HepG2 (cell line): ENCODE data around the gene TOB1. TPM values are rescaled to one million over a fixed set of nuclear protein-coding genes. Genes with fewer than 3 reads are reported as not detected.

ENCODE experiments used
- ESRRA ChIP-seq: sonication (generic); formaldehyde crosslinking; IDR thresholded peaks from 2 replicates; pipeline ENCODE4 v1.5.1; 2020; ENCODE audit warnings: mild to moderate bottlenecking, low read depth, missing genetic modification reagents
- FOXO1 ChIP-seq: sonication (generic); formaldehyde crosslinking; IDR thresholded peaks from 2 replicates; pipeline ENCODE4 v1.4.0; 2020; ENCODE audit warnings: missing genetic modification reagents
- JUN ChIP-seq: sonication (generic); formaldehyde crosslinking; IDR thresholded peaks from 2 replicates; pipeline ENCODE4 v1.4.0; 2020; ENCODE audit warnings: mild to moderate bottlenecking, missing genetic modification reagents
- NFE2 ChIP-seq: sonication (generic); formaldehyde crosslinking; IDR thresholded peaks from 2 replicates; pipeline ENCODE4 v1.4.0; 2020; ENCODE audit warnings: missing genetic modification reagents
- SMAD3 ChIP-seq: sonication (generic); formaldehyde crosslinking; IDR thresholded peaks from 2 replicates; pipeline ENCODE4 v1.4.0; 2020; ENCODE audit warnings: missing genetic modification reagents
- SNAPC2 ChIP-seq: sonication (generic); formaldehyde crosslinking; IDR thresholded peaks from 2 replicates; pipeline ENCODE4 v1.8.1; 2022; ENCODE audit warnings: mild to moderate bottlenecking, missing genetic modification reagents
- THYN1 ChIP-seq: sonication (generic); formaldehyde crosslinking; IDR thresholded peaks from 2 replicates; pipeline ENCODE4 v1.8.1; 2023; ENCODE audit warnings: low read depth, mild to moderate bottlenecking, moderate library complexity, missing genetic modification reagents, borderline replicate concordance
- TOPORS ChIP-seq: sonication (generic); formaldehyde crosslinking; IDR thresholded peaks from 2 replicates; pipeline ENCODE4 v1.8.0; 2023; ENCODE audit warnings: mild to moderate bottlenecking, missing genetic modification reagents
- ZBTB3 ChIP-seq: sonication (generic); formaldehyde crosslinking; IDR thresholded peaks from 2 replicates; pipeline ENCODE4 v1.4.0; 2020; ENCODE audit warnings: low read depth, mild to moderate bottlenecking, moderate library complexity, missing genetic modification reagents, borderline replicate concordance
- ZNF296 ChIP-seq: sonication (generic); formaldehyde crosslinking; conservative IDR thresholded peaks from 2 replicates; pipeline ENCODE4 v1.5.0; 2020; ENCODE audit warnings: mild to moderate bottlenecking, missing genetic modification reagents
- ZNF660 ChIP-seq: sonication (generic); formaldehyde crosslinking; IDR thresholded peaks from 2 replicates; pipeline ENCODE4 v1.5.1; 2020; ENCODE audit warnings: mild to moderate bottlenecking, low read depth, missing genetic modification reagents, borderline replicate concordance
- ZNF670 ChIP-seq: sonication (generic); formaldehyde crosslinking; IDR thresholded peaks from 2 replicates; pipeline ENCODE4 v1.8.0; 2022; ENCODE audit warnings: mild to moderate bottlenecking, missing genetic modification reagents, borderline replicate concordance
- ZNF709 ChIP-seq: sonication (generic); formaldehyde crosslinking; IDR thresholded peaks from 2 replicates; pipeline ENCODE4 v1.5.0; 2020; ENCODE audit warnings: mild to moderate bottlenecking, missing genetic modification reagents
- ZNF879 ChIP-seq: sonication (generic); formaldehyde crosslinking; IDR thresholded peaks from 2 replicates; pipeline ENCODE4 v1.8.1; 2023; ENCODE audit warnings: missing genetic modification reagents
- ZZZ3 ChIP-seq: sonication (generic); formaldehyde crosslinking; IDR thresholded peaks from 2 replicates; pipeline ENCODE4 v1.4.0; 2020; ENCODE audit warnings: missing genetic modification reagents, mild to moderate bottlenecking, borderline replicate concordance
- polyA plus RNA-seq, 8 experiments: library from polyadenylated mRNA; depleted of rRNA in 3 of 8; stranded (reverse) in 7 of 8; unstranded in 1 of 8; fragments of >200 nt; fragmentation: Illumina TruSeq in 4 of 8; extraction: Trizol in 4 of 8; gene quantifications; 2 replicates each; pipeline versions ENCODE4 v1.2.1 to v1.2.3, GENCODE V29; 2011 to 2016; ENCODE audit warnings: low read depth in 4 of 8, missing spikeins in 1 of 8, mixed read lengths in 1 of 8; ENCODE audit not compliant: insufficient read depth in 1 of 8
- total RNA-seq, 5 experiments: library from RNA; depleted of rRNA; stranded (reverse); fragments of >200 nt; fragmentation: Illumina TruSeq; extraction: Trizol; gene quantifications; 2 replicates each; pipeline ENCODE4 v1.2.3, GENCODE V29; 2016; ENCODE audit warnings: low read depth in 1 of 5
- TF ChIP-seq, protein P1 (sequence below): sonication (generic); formaldehyde crosslinking; IDR thresholded peaks from 2 replicates; pipeline ENCODE4 v1.8.1; 2023; ENCODE audit warnings: missing genetic modification reagents, inconsistent platforms, borderline replicate concordance
- TF ChIP-seq, protein P2 (sequence below): sonication (generic); formaldehyde crosslinking; IDR thresholded peaks from 2 replicates; pipeline ENCODE4 v1.4.0; 2020; ENCODE audit warnings: missing genetic modification reagents, mild to moderate bottlenecking, borderline replicate concordance
- TF ChIP-seq, protein P3 (sequence below): sonication (generic); formaldehyde crosslinking; IDR thresholded peaks from 2 replicates; pipeline ENCODE4 v1.4.0; 2020; ENCODE audit warnings: low read depth, mild to moderate bottlenecking, missing genetic modification reagents
- TF ChIP-seq, protein P4 (sequence below): sonication (generic); formaldehyde crosslinking; IDR thresholded peaks from 2 replicates; pipeline ENCODE4 v1.4.0; 2020; ENCODE audit warnings: missing genetic modification reagents
- TF ChIP-seq, protein P5 (sequence below): sonication (generic); formaldehyde crosslinking; conservative IDR thresholded peaks from 2 replicates; pipeline ENCODE4 v1.4.0; 2020; ENCODE audit warnings: missing genetic modification reagents

Gene TOB1
- total and polyA plus RNA-seq, 2 of the 13 experiments (the other 11 are each of a cell fraction or from before 2014, with no cell fraction given), result 21.9 to 57.7 TPM

DNA sequence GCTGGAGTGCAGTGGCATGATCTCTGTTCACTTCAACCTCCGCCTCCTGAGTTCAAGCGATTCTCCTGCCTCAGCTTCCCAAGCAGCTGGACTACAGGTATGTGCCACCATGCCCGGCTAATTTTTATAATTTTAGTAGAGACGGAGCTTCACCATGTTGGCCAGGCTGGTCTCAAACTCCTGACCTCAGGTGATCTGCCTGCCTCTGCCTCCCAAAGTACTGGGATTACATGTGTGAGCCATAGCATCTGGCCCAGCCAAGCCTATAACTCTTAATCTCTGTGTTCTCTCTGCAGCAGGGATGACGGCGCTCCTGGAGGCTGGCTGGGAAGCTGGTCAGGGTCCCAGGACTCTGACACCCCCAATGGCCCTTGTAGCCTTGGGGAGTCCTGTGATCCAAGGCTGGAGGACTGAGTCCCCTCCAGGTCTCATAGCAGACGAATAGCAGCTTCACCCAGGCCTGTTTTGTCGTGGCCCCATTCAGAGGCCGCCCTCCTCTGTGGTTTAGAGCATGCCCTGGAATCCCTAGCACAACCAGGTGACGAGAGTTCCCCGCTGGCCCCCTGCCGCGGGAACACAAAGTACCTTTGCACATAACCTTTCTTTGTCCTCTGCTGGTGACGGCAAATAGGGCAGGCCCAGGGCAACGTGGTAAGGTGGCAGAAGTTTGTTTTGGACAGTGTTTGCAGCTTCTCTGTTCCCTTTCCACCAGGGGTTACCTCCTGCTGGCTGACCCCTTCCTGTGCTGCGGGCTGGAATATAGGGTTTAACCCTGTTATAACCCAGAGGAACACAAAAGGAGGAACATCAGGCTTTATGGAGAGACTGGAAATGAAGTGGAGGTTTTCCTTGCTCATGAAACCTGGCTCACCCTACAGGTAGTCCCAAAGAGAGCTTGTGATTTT is 43.0 kb upstream of the TOB1 start (continued):
- peak; percentile 99 for TF ChIP-seq ESRRA (CRISPR knock-in tag)
- peak; percentile 79; the same call in 1 of the 2 replicates for TF ChIP-seq SMAD3 (CRISPR knock-in tag)
- peak; percentile 54 for TF ChIP-seq JUN (CRISPR knock-in tag)
- no peak for TF ChIP-seq ZNF879 (CRISPR knock-in tag)
- TF ChIP-seq, protein P1, sequence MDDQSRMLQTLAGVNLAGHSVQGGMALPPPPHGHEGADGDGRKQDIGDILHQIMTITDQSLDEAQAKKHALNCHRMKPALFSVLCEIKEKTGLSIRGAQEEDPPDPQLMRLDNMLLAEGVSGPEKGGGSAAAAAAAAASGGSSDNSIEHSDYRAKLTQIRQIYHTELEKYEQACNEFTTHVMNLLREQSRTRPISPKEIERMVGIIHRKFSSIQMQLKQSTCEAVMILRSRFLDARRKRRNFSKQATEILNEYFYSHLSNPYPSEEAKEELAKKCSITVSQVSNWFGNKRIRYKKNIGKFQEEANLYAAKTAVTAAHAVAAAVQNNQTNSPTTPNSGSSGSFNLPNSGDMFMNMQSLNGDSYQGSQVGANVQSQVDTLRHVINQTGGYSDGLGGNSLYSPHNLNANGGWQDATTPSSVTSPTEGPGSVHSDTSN (CRISPR knock-in tag), result no peak
- TF ChIP-seq ZBTB3, result peak; percentile 34
- TF ChIP-seq, protein P2, sequence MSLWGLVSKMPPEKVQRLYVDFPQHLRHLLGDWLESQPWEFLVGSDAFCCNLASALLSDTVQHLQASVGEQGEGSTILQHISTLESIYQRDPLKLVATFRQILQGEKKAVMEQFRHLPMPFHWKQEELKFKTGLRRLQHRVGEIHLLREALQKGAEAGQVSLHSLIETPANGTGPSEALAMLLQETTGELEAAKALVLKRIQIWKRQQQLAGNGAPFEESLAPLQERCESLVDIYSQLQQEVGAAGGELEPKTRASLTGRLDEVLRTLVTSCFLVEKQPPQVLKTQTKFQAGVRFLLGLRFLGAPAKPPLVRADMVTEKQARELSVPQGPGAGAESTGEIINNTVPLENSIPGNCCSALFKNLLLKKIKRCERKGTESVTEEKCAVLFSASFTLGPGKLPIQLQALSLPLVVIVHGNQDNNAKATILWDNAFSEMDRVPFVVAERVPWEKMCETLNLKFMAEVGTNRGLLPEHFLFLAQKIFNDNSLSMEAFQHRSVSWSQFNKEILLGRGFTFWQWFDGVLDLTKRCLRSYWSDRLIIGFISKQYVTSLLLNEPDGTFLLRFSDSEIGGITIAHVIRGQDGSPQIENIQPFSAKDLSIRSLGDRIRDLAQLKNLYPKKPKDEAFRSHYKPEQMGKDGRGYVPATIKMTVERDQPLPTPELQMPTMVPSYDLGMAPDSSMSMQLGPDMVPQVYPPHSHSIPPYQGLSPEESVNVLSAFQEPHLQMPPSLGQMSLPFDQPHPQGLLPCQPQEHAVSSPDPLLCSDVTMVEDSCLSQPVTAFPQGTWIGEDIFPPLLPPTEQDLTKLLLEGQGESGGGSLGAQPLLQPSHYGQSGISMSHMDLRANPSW (CRISPR knock-in tag), result no peak
- TF ChIP-seq, protein P3, sequence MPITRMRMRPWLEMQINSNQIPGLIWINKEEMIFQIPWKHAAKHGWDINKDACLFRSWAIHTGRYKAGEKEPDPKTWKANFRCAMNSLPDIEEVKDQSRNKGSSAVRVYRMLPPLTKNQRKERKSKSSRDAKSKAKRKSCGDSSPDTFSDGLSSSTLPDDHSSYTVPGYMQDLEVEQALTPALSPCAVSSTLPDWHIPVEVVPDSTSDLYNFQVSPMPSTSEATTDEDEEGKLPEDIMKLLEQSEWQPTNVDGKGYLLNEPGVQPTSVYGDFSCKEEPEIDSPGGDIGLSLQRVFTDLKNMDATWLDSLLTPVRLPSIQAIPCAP (CRISPR knock-in tag), result no peak
- TF ChIP-seq, protein P4, sequence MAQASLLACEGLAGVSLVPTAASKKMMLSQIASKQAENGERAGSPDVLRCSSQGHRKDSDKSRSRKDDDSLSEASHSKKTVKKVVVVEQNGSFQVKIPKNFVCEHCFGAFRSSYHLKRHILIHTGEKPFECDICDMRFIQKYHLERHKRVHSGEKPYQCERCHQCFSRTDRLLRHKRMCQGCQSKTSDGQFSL (CRISPR knock-in tag), result no peak; the same call in 1 of the 2 replicates
- peak; percentile 82; the same call in 1 of the 2 replicates for TF ChIP-seq ZNF709 (CRISPR knock-in tag)
- no peak for TF ChIP-seq NFE2 (CRISPR knock-in tag)
- peak; percentile 72 for TF ChIP-seq TOPORS (CRISPR knock-in tag)
- TF ChIP-seq ZZZ3 (CRISPR knock-in tag), result 0 out of 2 replicates have a peak, but pooled peaks have one; percentile 63
- peak; percentile 80 for TF ChIP-seq FOXO1 (CRISPR knock-in tag)
- TF ChIP-seq ZNF670 (CRISPR knock-in tag), result no peak
- TF ChIP-seq, protein P5, sequence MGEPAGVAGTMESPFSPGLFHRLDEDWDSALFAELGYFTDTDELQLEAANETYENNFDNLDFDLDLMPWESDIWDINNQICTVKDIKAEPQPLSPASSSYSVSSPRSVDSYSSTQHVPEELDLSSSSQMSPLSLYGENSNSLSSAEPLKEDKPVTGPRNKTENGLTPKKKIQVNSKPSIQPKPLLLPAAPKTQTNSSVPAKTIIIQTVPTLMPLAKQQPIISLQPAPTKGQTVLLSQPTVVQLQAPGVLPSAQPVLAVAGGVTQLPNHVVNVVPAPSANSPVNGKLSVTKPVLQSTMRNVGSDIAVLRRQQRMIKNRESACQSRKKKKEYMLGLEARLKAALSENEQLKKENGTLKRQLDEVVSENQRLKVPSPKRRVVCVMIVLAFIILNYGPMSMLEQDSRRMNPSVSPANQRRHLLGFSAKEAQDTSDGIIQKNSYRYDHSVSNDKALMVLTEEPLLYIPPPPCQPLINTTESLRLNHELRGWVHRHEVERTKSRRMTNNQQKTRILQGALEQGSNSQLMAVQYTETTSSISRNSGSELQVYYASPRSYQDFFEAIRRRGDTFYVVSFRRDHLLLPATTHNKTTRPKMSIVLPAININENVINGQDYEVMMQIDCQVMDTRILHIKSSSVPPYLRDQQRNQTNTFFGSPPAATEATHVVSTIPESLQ (CRISPR knock-in tag), result no peak
- 0 out of 2 replicates have a peak, but pooled peaks have one; percentile 47 for TF ChIP-seq ZNF296 (CRISPR knock-in tag)
- TF ChIP-seq THYN1 (CRISPR knock-in tag), result no peak; the same call in 1 of the 2 replicates
- TF ChIP-seq SNAPC2, result 0 out of 2 replicates have a peak, but pooled peaks have one; percentile 88
- no peak for TF ChIP-seq ZNF660 (CRISPR knock-in tag)
